ENCODE measurements around the gene INTS3.
"Not testable (repeated sequence)": the region's sequence is repeated elsewhere in the genome, so short reads cannot be mapped to it uniquely, and the experiment has no call there.

The INTS3 gene

GRCh38 chr1:153774780-153775457 is 47.1 kb downstream of the INTS3 start, which contains the start of gene SLC27A3:
SLC27A3 (plus strand) TSS chr1:153775407; CDS start chr1:153775498, 91 bp downstream.
- peak; percentile 66 to 68 for DNase-seq
- TF ChIP-seq POLR2A (IDR thresholded peaks at IDR 0.05; ENCODE audit: low read length) (no peak), GATA1 (IDR thresholded peaks at IDR 0.05; ENCODE audit: low read depth, low read length) (no peak)

GRCh38 chr1:153775458-153776327 is 47.8 kb downstream of the INTS3 start:
- DNase-seq = peak; percentile 64 to 68
- no peak for TF ChIP-seq POLR2A (IDR thresholded peaks at IDR 0.05; ENCODE audit: low read length)
- no peak for TF ChIP-seq GATA1 (IDR thresholded peaks at IDR 0.05; ENCODE audit: low read depth, low read length)

DNA sequence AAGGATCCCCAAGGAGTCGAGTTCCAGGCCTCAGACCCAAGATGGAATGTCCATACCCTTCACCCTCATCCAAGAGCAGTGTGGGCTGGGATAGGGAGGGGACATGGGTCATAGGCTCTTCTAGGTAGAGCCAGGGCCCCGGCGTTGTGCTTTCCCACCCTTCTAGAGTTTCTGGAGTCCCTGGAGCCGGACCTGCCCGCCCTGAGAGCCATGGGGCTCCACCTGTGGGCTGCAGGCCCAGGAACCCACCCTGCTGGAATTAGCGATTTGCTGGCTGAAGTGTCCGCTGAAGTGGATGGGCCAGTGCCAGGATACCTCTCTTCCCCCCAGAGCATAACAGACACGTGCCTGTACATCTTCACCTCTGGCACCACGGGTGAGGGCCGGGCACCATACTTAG is 48.5 kb downstream of the INTS3 start:
- no peak for DNase-seq

DNA sequence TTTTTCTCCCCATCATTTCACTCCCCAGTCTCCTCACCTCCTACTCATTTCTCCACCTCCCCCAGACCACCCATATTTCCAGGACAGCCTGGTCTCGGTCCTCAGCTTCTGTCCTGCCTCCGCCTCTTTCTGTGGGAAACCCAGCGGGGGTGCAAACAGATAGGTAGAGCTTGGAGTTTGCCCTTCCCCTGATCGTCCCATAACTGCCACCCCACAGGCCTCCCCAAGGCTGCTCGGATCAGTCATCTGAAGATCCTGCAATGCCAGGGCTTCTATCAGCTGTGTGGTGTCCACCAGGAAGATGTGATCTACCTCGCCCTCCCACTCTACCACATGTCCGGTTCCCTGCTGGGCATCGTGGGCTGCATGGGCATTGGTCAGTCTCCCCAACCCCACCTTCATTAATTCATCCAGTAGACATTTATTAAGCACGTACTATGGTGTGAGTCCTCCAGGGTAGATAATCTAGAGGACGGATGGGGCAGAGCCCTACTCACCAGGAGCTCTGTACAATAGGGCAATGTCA is 49.1 kb downstream of the INTS3 start:
- DNase-seq = no peak
- TF ChIP-seq GATA1 (IDR thresholded peaks at IDR 0.05; ENCODE audit: low read depth, low read length) (no peak), POLR2A (IDR thresholded peaks at IDR 0.05; ENCODE audit: low read length) (no peak)

More for the DNA sequence above, 48.5 kb downstream of the INTS3 start:
- TF ChIP-seq POLR2A (IDR thresholded peaks at IDR 0.05; ENCODE audit: low read length) = no peak
- TF ChIP-seq GATA1 (IDR thresholded peaks at IDR 0.05; ENCODE audit: low read depth, low read length) = no peak

DNA sequence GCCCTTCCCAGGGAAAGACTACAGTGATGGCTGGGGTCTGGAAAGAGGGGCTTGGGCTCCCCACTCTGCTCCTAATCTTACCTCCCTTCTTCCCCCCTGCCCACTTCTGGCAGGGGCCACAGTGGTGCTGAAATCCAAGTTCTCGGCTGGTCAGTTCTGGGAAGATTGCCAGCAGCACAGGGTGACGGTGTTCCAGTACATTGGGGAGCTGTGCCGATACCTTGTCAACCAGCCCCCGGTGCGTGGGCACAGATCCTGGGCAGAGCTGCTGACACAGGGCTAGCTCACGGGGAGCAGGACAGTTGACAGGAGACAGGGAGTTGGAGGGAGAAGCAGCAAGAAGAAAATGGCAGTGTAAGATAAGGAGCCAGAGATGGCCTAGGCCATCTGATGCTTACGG is 49.8 kb downstream of the INTS3 start:
- TF ChIP-seq POLR2A (IDR thresholded peaks at IDR 0.05; ENCODE audit: low read length) (no peak), GATA1 (IDR thresholded peaks at IDR 0.05; ENCODE audit: low read depth, low read length) (no peak)
- no peak for DNase-seq

DNA sequence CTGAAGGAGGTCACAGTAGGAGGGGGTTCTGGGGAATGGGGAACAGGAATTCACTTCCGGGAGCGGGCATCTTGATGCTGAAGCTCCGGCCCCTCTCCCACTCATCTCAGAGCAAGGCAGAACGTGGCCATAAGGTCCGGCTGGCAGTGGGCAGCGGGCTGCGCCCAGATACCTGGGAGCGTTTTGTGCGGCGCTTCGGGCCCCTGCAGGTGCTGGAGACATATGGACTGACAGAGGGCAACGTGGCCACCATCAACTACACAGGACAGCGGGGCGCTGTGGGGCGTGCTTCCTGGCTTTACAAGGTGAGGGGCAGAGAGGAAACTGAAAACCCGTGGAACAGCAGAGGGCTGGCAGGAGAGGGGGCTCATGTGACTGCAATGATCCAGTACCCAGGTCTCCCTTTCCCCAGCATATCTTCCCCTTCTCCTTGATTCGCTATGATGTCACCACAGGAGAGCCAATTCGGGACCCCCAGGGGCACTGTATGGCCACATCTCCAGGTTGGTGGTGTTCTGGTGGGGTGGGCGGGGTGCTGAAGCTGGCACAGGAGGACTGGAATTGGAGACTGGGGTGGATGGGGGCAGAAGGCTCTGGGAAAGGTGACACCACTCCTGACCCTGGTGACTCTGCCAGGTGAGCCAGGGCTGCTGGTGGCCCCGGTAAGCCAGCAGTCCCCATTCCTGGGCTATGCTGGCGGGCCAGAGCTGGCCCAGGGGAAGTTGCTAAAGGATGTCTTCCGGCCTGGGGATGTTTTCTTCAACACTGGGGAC is 50.4 kb downstream of the INTS3 start:
- no peak for TF ChIP-seq POLR2A (IDR thresholded peaks at IDR 0.05; ENCODE audit: low read length)
- DNase-seq = no peak

- peak in 1 of 2 experiments; percentile 16 for DNase-seq
- TF ChIP-seq GATA1 (IDR thresholded peaks at IDR 0.05; ENCODE audit: low read depth, low read length) (no peak), POLR2A (IDR thresholded peaks at IDR 0.05; ENCODE audit: low read length) (no peak)
These were observed 51.1 kb downstream of the INTS3 start for GRCh38 chr1:153778824-153779519.

GRCh38 chr1:153779781-153780541 is 52.1 kb downstream of the INTS3 start:
- no peak for TF ChIP-seq POLR2A (IDR thresholded peaks at IDR 0.05; ENCODE audit: low read length)
- TF ChIP-seq GATA1 (IDR thresholded peaks at IDR 0.05; ENCODE audit: low read depth, low read length) = no peak
- DNase-seq = peak in 1 of 2 experiments; percentile 10

GRCh38 chr1:153780551-153780950 is 52.7 kb downstream of the INTS3 start:
- no peak for DNase-seq
- TF ChIP-seq GATA1 (IDR thresholded peaks at IDR 0.05; ENCODE audit: low read depth, low read length) (no peak), POLR2A (IDR thresholded peaks at IDR 0.05; ENCODE audit: low read length) (no peak)

DNA sequence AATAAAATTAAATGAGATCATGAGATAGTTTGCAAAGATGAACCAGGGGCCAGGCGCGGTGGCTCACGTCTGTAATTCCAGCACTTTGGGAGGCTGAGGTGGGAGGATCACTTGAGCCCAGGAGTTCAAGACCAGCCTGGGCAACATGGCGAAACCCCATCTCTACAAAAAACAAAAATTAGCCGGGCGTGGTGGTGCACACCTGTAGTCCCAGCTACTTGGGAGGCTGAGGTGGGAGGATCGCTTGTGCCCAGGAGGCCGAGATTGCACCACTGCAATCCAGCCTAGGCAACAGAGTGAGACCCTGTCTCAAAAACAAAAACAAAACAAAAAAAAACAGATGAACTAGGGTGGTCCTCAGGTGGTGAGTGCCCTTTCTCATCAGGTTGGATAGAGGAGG is 54.8 kb downstream of the INTS3 start:
- DNase-seq = not testable (repeated sequence)

DNA sequence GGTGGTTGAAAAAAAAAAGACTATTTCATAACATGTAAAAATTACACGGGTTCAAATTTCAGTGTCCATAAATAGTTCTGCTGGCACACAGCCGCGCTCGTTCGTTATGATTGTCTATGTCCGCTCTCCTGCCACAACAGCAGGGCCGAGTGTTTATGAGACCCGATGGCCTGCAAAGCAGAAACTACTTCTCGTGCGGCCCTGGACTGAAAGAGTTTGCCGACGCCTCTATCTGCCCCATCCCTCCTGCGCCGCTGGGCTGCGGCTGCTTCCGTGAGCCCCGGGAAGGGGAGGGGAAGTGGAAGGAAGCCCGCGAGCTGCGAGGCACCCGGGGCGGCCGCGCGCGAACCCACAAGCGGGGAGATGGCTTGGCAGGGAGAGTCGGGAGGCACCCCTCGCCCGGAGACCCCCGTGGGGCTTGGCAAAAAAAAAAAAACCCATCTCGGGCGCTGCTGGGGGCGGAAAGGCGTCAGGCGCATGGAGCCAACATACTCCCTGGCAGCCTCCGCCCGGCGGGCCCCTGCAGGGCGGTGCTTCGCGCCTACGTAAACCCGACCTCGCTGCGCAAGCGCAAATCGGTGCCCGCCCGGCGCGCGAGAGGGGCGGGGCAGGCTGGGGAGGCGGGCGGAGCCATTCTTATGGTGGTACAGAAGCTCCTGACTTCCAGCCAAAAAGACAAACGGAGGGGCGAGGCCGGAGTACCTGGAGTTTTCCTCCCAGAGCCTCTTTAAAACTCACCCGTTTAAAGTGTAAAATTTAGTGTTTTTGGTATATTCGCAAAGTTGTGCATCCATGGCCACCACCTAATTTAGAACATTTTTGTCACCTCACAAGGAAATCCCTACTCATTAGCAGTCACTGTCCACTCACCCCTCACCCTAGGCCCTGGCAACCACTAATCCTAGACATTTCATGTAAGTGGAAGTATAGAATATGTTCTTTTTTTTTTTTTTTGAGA is 55.7 kb downstream of the INTS3 start:
- DNase-seq = peak; percentile 95 to 96
- TF ChIP-seq GATA1 (IDR thresholded peaks at IDR 0.05; ENCODE audit: low read depth, low read length) = no peak
- peak; percentile 98 for TF ChIP-seq POLR2A (IDR thresholded peaks at IDR 0.05; ENCODE audit: low read length)
